Measurements from ENCODE around the gene MORN1.
"Not testable (repeated sequence)": the region's sequence is repeated elsewhere in the genome, so short reads cannot be mapped to it uniquely, and the experiment has no call there.

MORN1 gene

DNA sequence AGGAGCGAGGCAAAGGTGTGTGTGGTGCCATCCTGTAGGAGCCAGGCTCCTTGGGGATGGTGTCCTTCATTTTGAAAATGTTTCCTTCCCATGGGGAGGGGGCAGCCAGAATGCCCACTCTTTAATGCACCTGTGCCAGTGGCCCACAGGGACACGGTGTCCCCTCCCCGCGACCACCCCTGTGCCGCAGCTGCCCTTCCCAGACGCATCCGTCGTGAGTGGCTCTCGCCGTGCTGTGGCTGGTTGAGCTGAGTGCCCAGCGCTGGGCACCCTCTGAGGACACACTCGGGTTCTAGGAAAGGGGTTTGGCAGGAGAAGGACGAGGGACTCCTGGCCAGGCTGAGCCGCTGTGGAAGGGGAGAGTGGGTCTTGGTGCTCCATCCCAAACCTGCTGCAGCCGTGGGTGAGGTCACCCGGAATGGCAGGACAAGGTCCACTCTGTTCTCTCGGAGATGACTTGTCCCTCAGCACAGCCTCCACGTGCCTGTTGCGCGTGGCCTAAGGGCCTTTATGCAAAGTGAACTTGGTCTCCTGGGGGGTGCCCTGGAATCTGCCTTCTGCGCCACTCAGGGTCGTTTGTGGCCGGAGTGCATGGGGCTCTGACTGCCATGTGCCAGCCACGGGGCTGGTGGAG lies 88.9 kb downstream of the MORN1 start:
- no peak for DNase-seq

DNA sequence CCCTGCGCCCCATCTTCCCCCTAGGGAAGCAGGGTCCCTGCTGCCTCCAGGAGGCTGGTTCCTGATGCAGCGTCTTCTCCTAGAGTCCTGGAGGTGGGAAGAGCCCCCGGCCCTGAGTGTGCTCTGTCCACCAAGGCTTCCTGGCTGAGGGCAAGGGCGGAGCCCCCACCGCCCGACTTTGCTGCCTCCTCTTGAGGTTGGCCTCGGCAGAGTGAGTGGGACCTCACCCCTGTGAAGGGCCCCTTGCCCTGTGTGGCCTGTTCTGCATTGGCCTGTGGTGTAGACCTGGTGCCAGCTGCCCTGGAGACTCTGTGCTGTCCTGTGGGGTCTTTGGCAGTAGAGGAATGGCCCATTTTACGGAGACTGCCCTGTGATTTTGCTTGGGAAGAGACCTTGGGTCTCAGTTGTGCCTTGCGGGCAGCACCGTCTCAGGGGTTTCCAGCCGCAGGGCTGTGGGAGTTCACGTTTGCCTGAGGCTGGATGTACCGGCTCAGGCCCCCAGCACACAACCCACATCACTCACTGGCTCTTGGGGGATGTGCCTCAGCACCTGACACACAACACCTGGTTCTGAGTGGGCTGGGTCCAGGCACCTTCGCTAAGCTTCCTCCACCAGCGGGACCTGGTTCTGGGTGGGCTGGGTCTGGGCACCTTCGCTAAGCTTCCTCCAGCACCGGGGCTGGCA lies 89.6 kb downstream of the MORN1 start:
- no peak for DNase-seq

DNA sequence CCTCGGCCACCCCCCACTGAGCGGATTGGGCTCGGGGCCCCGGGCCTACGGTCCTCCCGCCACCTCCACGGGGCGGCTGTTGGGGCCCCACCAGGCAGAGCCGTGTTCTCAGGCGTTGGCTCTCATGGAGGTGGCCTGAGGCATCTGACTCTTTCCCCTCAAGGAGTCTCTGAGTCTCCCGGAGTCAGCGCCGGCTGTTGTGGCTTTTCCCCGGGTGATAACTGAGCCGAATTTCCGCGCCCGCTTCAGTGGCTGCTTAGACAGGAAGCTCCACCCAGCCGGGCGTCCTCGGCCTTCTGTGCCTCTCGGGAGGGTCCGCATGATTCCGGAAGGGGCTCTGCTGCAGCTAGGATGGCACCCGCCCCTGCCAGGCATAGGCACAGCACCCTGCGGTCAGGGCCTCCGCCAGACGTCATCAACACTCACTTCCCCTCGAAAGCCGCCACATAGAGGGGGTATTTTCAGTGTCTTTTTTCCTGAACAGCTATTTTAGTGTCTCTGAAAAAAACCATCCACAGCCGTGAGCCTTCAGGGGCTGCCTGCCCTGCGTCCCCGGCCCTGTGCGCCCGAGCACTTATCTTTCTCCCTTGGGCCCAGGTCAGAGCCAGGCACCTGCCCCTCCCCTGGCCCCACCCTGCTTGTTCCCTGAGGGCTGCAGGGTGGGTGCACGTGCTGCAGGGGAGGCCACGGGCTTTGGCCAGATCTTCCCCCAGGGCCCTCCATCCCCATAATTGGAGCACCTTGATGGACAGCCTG lies 90.3 kb downstream of the MORN1 start:
- peak; percentile 88 for DNase-seq

GRCh38 chr1:2300004-2300771 lies 91.2 kb downstream of the MORN1 start:
- DNase-seq = peak; percentile 79

DNA sequence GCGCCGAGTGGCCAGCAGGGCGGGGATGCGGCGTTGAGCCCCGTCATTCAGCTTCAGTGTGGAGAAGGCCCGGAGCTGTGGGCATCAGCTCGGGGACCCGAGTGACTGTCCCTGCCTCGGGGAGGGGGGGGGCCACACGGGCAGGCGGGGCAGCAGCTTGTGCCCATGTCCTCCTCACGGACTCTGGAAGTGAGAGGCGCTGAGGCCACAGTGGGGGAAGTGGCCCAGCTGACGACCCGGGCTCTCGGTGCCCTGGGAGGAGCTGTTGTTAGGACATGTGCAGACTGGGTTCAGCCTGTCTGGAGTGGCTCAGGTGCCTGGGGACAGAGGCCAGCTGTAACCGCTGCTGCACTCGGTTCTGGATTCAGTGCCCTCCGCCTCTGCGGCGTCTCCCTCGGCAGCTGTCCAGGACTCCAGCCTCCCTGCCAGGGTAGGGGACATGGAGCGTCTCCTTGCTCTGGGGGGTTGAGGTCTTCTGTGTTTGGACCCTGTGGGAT lies 92.2 kb downstream of the MORN1 start:
- DNase-seq = no peak

DNA sequence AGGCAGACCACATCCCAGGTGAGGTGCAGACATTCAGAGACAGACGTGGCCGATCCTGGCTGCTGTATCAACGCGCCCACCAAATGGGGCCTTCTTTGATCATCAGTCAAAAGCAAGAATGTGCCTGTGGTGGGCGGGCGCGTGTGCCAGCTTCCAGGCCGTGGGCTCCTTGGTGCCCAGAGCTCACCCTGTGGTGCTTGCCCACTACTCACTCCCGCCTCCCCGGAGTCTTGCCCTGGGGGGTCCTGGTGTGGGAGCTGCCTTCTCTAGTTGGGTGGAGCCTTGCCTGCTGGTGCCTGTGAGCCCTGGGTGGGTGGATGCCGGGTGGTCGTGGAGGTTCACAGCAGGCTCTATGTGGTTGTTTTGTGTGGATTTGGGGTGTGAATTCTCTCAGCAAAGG lies 92.7 kb downstream of the MORN1 start:
- no peak for DNase-seq

- no peak for DNase-seq
Observed at GRCh38 chr1:2297246-2298011, 93.9 kb downstream of the MORN1 start.

DNA sequence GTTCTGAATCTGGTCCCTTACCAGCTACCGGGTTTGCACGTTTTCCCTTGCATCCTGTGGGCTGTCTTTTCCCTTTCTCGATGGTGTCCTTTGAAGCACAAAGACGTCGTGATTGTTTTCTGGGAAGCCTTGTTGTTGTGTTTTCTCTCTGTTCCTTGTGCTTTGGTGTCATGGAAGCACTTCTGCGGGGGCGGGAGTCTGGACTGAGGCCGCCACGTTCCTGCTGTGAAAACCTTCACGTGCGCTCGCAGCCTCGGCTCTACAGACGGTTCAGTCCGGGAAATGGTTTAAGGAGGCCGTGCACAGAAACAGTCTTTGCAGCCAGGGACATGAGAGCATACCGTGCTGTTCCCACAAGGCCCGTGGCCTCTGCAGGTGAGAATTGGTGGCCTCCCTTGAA lies 94.7 kb downstream of the MORN1 start:
- DNase-seq = no peak

- DNase-seq = not testable (repeated sequence)
Observed at GRCh38 chr1:2296211-2296610, 95.1 kb downstream of the MORN1 start.

DNA sequence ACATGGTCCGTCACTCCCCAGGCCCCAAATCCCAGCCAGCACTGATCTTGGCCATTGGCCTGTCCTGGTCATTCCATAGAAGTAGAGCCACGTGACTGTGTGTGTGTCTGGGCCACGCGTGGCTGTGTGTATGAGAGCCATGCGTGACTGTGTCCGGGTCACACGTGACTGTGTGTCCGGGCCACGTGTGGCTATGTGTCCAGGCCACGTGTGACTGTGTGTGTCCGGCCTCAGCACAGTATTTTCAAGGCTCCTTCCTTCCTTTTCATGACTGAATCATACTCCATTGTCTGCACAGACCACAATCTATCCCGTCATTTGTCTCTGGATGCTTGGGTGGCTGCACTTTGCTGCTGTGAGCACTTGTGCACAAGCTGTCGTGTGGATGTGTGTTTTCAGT lies 95.8 kb downstream of the MORN1 start:
- no peak for DNase-seq

DNA sequence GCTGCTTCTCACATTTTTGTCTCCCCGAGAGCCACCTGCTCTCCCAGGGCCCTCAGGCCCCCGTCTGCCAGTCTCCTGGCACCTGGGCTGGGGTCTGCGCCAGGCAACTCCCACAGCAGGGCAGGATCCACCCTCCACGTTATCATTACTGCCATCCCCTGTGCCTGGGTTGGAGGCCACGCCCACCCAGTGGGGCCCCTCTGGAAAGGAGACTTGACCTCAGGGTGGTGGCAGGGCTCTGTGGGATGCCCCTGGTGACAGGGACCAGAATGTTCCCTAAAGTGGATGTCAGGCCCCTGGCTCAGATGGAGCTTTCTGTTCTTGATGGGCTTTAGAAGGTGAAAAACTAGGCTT lies 96.7 kb downstream of the MORN1 start:
- DNase-seq = no peak

- no peak for DNase-seq
Observed at GRCh38 chr1:2294033-2294724, 97.2 kb downstream of the MORN1 start.

GRCh38 chr1:2292725-2293450 lies 98.5 kb downstream of the MORN1 start:
- no peak for DNase-seq

DNA sequence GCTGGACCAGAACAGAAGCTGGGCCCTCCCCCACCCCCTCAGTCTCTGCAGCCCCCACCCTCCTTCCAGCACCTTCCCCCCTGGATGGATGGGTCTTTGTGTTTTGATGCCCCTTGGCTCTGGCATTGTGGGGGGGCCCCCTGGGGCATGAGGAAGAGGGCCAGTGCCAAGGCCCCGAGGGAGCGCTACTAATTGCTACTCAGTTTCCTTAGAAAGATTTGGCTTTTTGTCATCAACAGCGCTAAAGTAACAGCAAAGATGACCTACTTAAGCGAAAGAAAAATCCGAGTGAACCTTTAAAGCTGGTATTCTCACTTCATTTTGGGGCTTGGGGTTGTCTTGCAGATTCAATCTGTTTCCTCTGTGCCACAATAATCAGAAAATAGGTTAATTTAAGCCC lies 99.8 kb downstream of the MORN1 start:
- no peak for DNase-seq

GRCh38 chr1:2290595-2291510 lies 100.5 kb downstream of the MORN1 start:
- peak; percentile 80 for DNase-seq

- DNase-seq = no peak
Observed at GRCh38 chr1:2290171-2290578, 101.2 kb downstream of the MORN1 start.

DNA sequence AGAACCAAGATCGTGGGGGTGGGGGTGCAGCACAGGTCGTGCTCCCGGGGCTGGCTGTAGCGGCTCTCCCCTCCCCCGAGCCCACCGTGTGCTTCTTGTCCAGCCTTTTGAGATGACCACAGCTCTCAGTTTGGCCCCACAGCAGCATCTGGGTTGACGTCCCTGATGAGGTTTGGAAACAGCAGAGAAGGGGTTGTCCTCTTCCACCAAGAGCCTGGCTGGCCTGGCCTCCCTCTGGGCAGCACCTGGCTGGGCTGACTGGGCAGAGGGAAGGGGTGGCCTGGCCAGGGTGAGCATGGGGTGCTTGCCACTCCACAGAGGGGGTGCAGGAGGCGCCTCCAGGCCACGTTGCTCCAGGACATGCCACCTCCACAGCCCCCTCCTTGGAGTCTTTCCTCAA lies 101.7 kb downstream of the MORN1 start:
- no peak for DNase-seq

DNA sequence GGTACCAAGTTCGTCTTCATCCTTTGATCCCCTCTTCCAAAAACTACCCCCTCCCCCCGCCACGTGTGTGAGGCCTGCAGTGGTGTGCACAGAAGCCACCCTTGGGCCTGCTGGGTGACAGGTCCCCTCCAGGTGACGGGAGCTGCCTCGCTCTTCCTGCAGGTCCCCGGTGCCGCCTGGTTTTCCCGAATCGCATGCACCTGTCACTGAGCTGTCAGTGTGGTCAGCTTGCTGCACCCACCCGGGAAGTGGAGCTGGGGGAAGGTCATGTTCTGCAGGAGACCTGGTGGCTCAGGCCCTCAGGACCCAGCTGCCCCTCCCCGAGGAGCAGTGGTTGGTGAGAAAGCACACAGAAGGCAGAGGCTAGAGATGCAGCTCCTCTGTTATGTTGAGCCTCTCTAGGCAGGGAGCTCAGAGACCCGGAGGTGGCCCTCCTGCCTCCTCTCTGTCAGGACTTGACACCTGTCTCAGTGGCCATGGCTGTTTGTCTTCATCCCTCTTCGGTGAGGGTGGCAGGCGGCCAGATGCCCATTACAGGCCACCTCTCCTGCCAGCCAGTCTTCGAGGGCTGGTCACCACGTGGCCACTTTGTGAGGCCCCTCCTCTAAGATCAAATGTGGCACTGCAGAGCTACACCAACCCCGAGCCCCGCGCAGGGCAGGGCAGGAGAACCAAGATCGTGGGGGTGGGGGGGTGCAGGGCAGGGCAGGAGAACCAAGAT lies 102.4 kb downstream of the MORN1 start:
- DNase-seq = no peak

- no peak for DNase-seq
Observed at GRCh38 chr1:2288311-2288710, 103.0 kb downstream of the MORN1 start.
